Measurements from ENCODE around the gene DSP. TPM values are rescaled to one million over a fixed set of nuclear protein-coding genes. Genes with fewer than 3 reads are reported as not detected.

DSP gene
- total RNA-seq, 4 donors from 2014 or later, result 3.8 to 28.3 (median 9.0) TPM

GRCh38 chr6:7589221-7589620 lies 47.8 kb downstream of the DSP start:
- intact Hi-C loops (cut with DNase I; ENCODE audit: low total_unique reads), result no loop called here
- Histone ChIP-seq H3K4me1 (peaks cover 0 to 4% of the 10 kb centered on the region in 2 donors), H3K27ac (peak overlapping the region in 1 of 2 donors; percentile 78), H3K4me3 (peak overlapping the region in 1 of 2 donors; percentile 80), H3K9me3 (no peaks in the 10 kb centered on the region), H3K36me3 (no peaks in the 10 kb centered on the region), H3K27me3 (no peaks in the 10 kb centered on the region)
- TF ChIP-seq POLR2A (IDR thresholded peaks at IDR 0.05) (no peak), CTCF (IDR thresholded peaks at IDR 0.05) (no peak)
- DNase-seq, result no peak

GRCh38 chr6:7589949-7590917 lies 48.8 kb downstream of the DSP start, which contains the start of gene SNRNP48:
TSS of gene SNRNP48 (plus strand) at chr6:7590198. CDS start at chr6:7590258, 60 bp downstream.
- Histone ChIP-seq H3K36me3 (no peaks in the 10 kb centered on the region), H3K4me3 (peak within 1 kb of the TSS; percentile 80 to 96), H3K9me3 (no peaks in the 10 kb centered on the region), H3K4me1 (peaks cover 0 to 4% of the 10 kb centered on the region in 2 donors), H3K27ac (peak within 1 kb of the TSS; percentile 78 to 79), H3K27me3 (no peaks in the 10 kb centered on the region)
- TF ChIP-seq CTCF (IDR thresholded peaks at IDR 0.05), result peak in 2 of 4 experiments; percentile 4 to 17
- peak; percentile 67 to 71 for TF ChIP-seq POLR2A (IDR thresholded peaks at IDR 0.05)
- DNase-seq, result peak; percentile 95 to 96
- intact Hi-C loops (cut with DNase I; ENCODE audit: low total_unique reads), result no loop called here

GRCh38 chr6:7590918-7591302 lies 49.4 kb downstream of the DSP start:
- no peaks in the 10 kb centered on the region for H3K9me3 ChIP-seq
- intact Hi-C loops (cut with DNase I; ENCODE audit: low total_unique reads), result no loop called here
- no peak for DNase-seq
- TF ChIP-seq POLR2A (IDR thresholded peaks at IDR 0.05) (no peak), CTCF (IDR thresholded peaks at IDR 0.05) (no peak)
- no peaks in the 10 kb centered on the region for H3K27me3 ChIP-seq
- H3K4me3 ChIP-seq, result peak overlapping the region; percentile 80 to 96
- no peaks in the 10 kb centered on the region for H3K36me3 ChIP-seq
- peaks cover 0 to 4% of the 10 kb centered on the region in 2 donors for H3K4me1 ChIP-seq
- H3K27ac ChIP-seq, result peak overlapping the region in 1 of 2 donors; percentile 79

GRCh38 chr6:7591770-7592169 lies 50.3 kb downstream of the DSP start:
- no peak overlapping the region for H3K4me3 ChIP-seq
- H3K27me3 ChIP-seq, result no peaks in the 10 kb centered on the region
- peaks cover 0 to 4% of the 10 kb centered on the region in 2 donors for H3K4me1 ChIP-seq
- TF ChIP-seq POLR2A (IDR thresholded peaks at IDR 0.05) (no peak), CTCF (IDR thresholded peaks at IDR 0.05) (no peak)
- no peak for DNase-seq
- no peaks in the 10 kb centered on the region for H3K36me3 ChIP-seq
- no peak overlapping the region for H3K27ac ChIP-seq
- H3K9me3 ChIP-seq, result no peaks in the 10 kb centered on the region
- intact Hi-C loops (cut with DNase I; ENCODE audit: low total_unique reads), result no loop called here

GRCh38 chr6:7593229-7593628 lies 51.8 kb downstream of the DSP start:
- peaks cover 0 to 4% of the 10 kb centered on the region in 2 donors for H3K4me1 ChIP-seq
- TF ChIP-seq POLR2A (IDR thresholded peaks at IDR 0.05) (no peak), CTCF (IDR thresholded peaks at IDR 0.05) (no peak)
- DNase-seq, result no peak
- intact Hi-C loops (cut with DNase I; ENCODE audit: low total_unique reads), result no loop called here
- H3K9me3 ChIP-seq, result no peaks in the 10 kb centered on the region
- H3K27me3 ChIP-seq, result no peaks in the 10 kb centered on the region
- H3K27ac ChIP-seq, result no peak overlapping the region
- no peak overlapping the region for H3K4me3 ChIP-seq
- no peaks in the 10 kb centered on the region for H3K36me3 ChIP-seq
